Natural killer cell (primary cell): ENCODE data around the gene NSMCE1. TPM values are rescaled to one million over a fixed set of nuclear protein-coding genes. Genes with fewer than 3 reads are reported as not detected.

Experiments used
- ATAC-seq, 3 donors: fragments of 150-1000 bp in 2 of 3; fragments of 200-7000 bp in 1 of 3; cut with Tn5 transposase; 1 replicate in 1 of 3; 2 replicates in 2 of 3; pipeline ENCODE4 v1.10.0; 2021; ENCODE audit warnings: mild to moderate bottlenecking in 2 of 3, moderate library complexity in 2 of 3
- DNase-seq, 2 donors: peaks; one replicate each; pipeline versions ENCODE4 v3.0.0 to v3.0.0-alpha.2; 2013 to 2021; ENCODE audit warnings: mixed read lengths in 1 of 2
- H3K27ac ChIP-seq: one replicate; pipeline ENCODE4 v1.5.1; 2013; ENCODE audit warnings: mild to moderate bottlenecking, low read length
- H3K27me3 ChIP-seq: one replicate; pipeline ENCODE4 v1.6.1; 2013; ENCODE audit warnings: low read length; ENCODE audit not compliant: control insufficient read depth, insufficient read depth
- H3K36me3 ChIP-seq: one replicate; pipeline ENCODE4 v1.6.1; 2013; ENCODE audit warnings: low read length; ENCODE audit not compliant: control insufficient read depth, insufficient read depth
- H3K4me1 ChIP-seq: one replicate; pipeline ENCODE4 v1.6.1; 2013; ENCODE audit warnings: low read length; ENCODE audit not compliant: control insufficient read depth, insufficient read depth
- H3K4me3 ChIP-seq: one replicate; pipeline ENCODE4 v1.5.1; 2013; ENCODE audit warnings: low read length
- H3K9me3 ChIP-seq: one replicate; pipeline ENCODE4 v1.6.1; 2013; ENCODE audit warnings: low read length; ENCODE audit not compliant: control insufficient read depth, insufficient read depth
- H3K27ac Mint-ChIP-seq, 2 donors: one replicate each; pipeline ENCODE4 v1.8.0; 2022; ENCODE audit warnings: mild to moderate bottlenecking in 2 of 2, mixed read lengths in 2 of 2, moderate library complexity in 1 of 2
- H3K27me3 Mint-ChIP-seq, 2 donors: one replicate each; pipeline ENCODE4 v1.8.0; 2022; ENCODE audit warnings: low read depth in 2 of 2, mixed read lengths in 2 of 2
- H3K36me3 Mint-ChIP-seq: one replicate; pipeline ENCODE4 v1.8.0; 2022; ENCODE audit warnings: mixed read lengths
- H3K4me1 Mint-ChIP-seq, 2 donors: one replicate each; pipeline ENCODE4 v1.8.0; 2022; ENCODE audit warnings: mixed read lengths in 2 of 2
- H3K4me3 Mint-ChIP-seq: one replicate; pipeline ENCODE4 v1.8.0; 2022; ENCODE audit warnings: mild to moderate bottlenecking, moderate library complexity, mixed read lengths
- H3K9me3 Mint-ChIP-seq, 2 donors: one replicate each; pipeline ENCODE4 v1.8.0; 2022; ENCODE audit warnings: mixed read lengths in 2 of 2
- CTCF ChIP-seq: fragments of 200-600 bp; IDR thresholded peaks from one replicate; pipeline ENCODE4 v1.8.0; 2022; ENCODE audit warnings: antibody characterized with exemption
- WGBS: methylation state at CpG from one replicate; pipeline ENCODE4 v1.1.7; 2013; ENCODE audit warnings: missing lambda C conversion rate; ENCODE audit not compliant: insufficient coverage; 5-methylcytosine and 5-hydroxymethylcytosine counted together
- intact Hi-C: fragments of 100-400 bp; cut with micrococcal nuclease; formaldehyde crosslinking; loops from one replicate; pipeline ENCODE4 v1.14.2; 2022
- total RNA-seq, 4 donors: library from RNA; stranded (reverse); fragments of 120-200 nt in 1 of 4; gene quantifications; one replicate each; pipeline versions ENCODE4 v1.2.3 to v1.2.4, GENCODE V29; 2013 to 2022

The NSMCE1 gene
- total RNA-seq, 3 donors from 2014 or later (not counting 1 experiment from before 2014, with no cell fraction given): 29.4 to 42.7 (median 37.7) TPM

DNA sequence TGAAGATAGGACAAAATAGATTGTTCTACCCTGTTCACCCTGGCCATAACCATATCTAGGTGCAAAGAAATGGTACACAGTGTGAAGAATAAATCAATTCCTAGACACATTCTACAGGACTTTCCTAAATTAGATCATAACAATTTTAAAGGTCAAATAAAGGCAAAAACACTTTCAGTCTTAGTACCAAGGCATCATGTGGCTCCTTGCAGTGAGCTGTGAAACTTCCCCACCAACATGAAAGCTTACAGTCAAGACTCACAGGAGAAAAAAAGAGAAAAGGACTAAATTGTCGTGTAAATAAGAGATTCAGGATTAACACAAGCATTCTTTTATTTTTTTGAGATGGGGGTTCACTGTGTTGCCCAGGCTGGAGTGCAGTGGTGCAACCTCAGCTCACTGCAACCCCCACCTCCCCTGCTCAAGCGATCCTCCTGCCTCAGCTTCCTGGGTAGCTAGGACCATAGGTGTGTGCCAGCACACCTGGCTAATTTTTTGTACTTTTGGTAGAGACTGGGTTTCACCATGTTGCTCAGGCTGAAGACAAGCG is 14.2 kb downstream of the NSMCE1 start:
- Mint-ChIP-seq H3K9me3 (no peaks in the 10 kb centered on the region), H3K27ac (peak overlapping the region; percentile 83 to 85), H3K4me3 (no peak overlapping the region), H3K4me1 (peaks cover 18 to 33% of the 10 kb centered on the region in 2 donors), H3K36me3 (peaks cover 15% of the 10 kb centered on the region), H3K27me3 (no peaks in the 10 kb centered on the region)
- H3K4me1 ChIP-seq: peaks cover 17% of the 10 kb centered on the region
- H3K27me3 ChIP-seq: no peaks in the 10 kb centered on the region
- peaks cover 23% of the 10 kb centered on the region for H3K36me3 ChIP-seq
- DNase-seq (peak in 1 of 2 donors; percentile 61), ATAC-seq (peak; percentile 68 to 88 (median 81))
- TF ChIP-seq CTCF: no peak
- H3K27ac ChIP-seq: peak overlapping the region; percentile 32
- no peak overlapping the region for H3K4me3 ChIP-seq
- WGBS: 67% methylated on average over 1 of the region's 3 CpGs
- no peaks in the 10 kb centered on the region for H3K9me3 ChIP-seq
- intact Hi-C loops: loop anchor here (2.0 kb wide), 1 partner anchor 20 kb away; no protein-coding TSS in a partner anchor

DNA sequence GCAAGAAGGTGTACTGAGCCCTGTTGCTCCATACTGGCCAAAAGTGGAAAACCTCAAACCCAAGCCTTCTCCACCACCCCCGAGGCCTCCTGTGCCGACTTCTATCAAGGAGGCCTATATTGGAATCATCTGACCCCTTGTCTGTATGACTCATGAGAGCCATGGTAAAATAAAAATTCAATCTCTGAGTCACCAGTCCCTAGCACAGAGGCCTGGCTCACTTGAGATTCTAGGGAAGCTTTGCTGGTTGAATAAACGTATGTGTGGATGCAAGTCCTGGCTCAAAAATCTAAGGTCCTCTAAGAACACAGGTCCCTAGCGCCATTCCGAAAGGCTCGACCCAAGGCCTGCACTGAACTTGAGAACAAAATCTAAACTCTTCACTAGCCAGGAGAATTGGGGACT is 15.0 kb downstream of the NSMCE1 start:
- H3K27me3 ChIP-seq: no peaks in the 10 kb centered on the region
- H3K9me3 ChIP-seq: no peaks in the 10 kb centered on the region
- H3K36me3 ChIP-seq: peaks cover 23% of the 10 kb centered on the region
- peaks cover 15% of the 10 kb centered on the region for H3K36me3 Mint-ChIP-seq
- TF ChIP-seq CTCF: no peak
- H3K9me3 Mint-ChIP-seq: no peaks in the 10 kb centered on the region
- ATAC-seq (no peak), DNase-seq (no peak)
- H3K4me1 ChIP-seq: peaks cover 17% of the 10 kb centered on the region
- H3K4me3 Mint-ChIP-seq: no peak overlapping the region
- peaks cover 18 to 28% of the 10 kb centered on the region in 2 donors for H3K4me1 Mint-ChIP-seq
- H3K27ac Mint-ChIP-seq: peak overlapping the region; percentile 83 to 85
- H3K4me3 ChIP-seq: no peak overlapping the region
- WGBS: 79% methylated on average over 6 of the region's 6 CpGs
- intact Hi-C loops: no loop called here
- H3K27me3 Mint-ChIP-seq: no peaks in the 10 kb centered on the region
- peak overlapping the region; percentile 32 for H3K27ac ChIP-seq

DNA sequence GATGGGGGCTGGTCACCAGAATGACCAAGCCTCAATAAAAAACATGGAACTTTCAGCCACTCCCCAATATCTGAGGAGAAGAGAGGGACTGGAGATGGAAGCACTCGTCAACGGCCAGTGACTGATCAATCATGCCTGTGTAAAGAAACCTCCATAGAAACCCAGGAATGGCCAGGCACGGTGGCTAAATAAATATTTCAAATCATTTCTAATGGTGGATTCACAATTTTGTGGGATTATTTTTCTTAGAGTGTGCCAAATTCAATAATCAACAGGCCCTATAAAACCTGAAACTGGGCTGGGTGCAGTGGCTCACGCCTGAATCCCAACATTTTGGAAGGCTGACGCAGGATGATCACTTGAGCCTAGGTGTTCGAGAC is 16.4 kb downstream of the NSMCE1 start:
- peak overlapping the region in 1 of 2 donors; percentile 17 for H3K27ac Mint-ChIP-seq
- DNase-seq (no peak), ATAC-seq (no peak)
- Histone ChIP-seq H3K27ac (no peak overlapping the region), H3K9me3 (no peaks in the 10 kb centered on the region), H3K4me1 (peaks cover 17% of the 10 kb centered on the region), H3K4me3 (no peak overlapping the region), H3K36me3 (peaks cover 21% of the 10 kb centered on the region), H3K27me3 (no peaks in the 10 kb centered on the region)
- WGBS: 97% methylated on average over 5 of the region's 6 CpGs
- H3K9me3 Mint-ChIP-seq: no peaks in the 10 kb centered on the region
- H3K4me3 Mint-ChIP-seq: no peak overlapping the region
- TF ChIP-seq CTCF: no peak
- intact Hi-C loops: no loop called here
- H3K27me3 Mint-ChIP-seq: no peaks in the 10 kb centered on the region
- peaks cover 15% of the 10 kb centered on the region for H3K36me3 Mint-ChIP-seq
- peaks cover 18 to 28% of the 10 kb centered on the region in 2 donors for H3K4me1 Mint-ChIP-seq
